Mucosa of gallbladder (tissue), 1 donor: ENCODE measurements around the gene SPATA18. TPM values are rescaled to one million over a fixed set of nuclear protein-coding genes. Genes with fewer than 3 reads are reported as not detected.
"Not testable (repeated sequence)": the region's sequence is repeated elsewhere in the genome, so short reads cannot be mapped to it uniquely, and the experiment has no call there.

Experiments
- DNase-seq: peaks from one replicate; pipeline ENCODE4 v3.0.0-alpha.2; 2020; ENCODE audit warnings: low spot score
- total RNA-seq: library from RNA; stranded (reverse); gene quantifications from one replicate; pipeline ENCODE4 v1.2.1, GENCODE V29; 2021
- donor health status: DM: no; HTN: no; CAD: no.

The SPATA18 gene
- total RNA-seq, 1 donor from 2014 or later = 20.1 TPM

- DNase-seq = no peak
These were observed 55.1 kb downstream of the SPATA18 start for GRCh38 chr4:52106191-52106590.

GRCh38 chr4:52106660-52107059 is 55.6 kb downstream of the SPATA18 start:
- DNase-seq = no peak

GRCh38 chr4:52107336-52107735 is 56.2 kb downstream of the SPATA18 start:
- no peak for DNase-seq

GRCh38 chr4:52107745-52108144 is 56.6 kb downstream of the SPATA18 start:
- no peak for DNase-seq

GRCh38 chr4:52110171-52110570 is 59.1 kb downstream of the SPATA18 start:
- DNase-seq = no peak

- no peak for DNase-seq
These were observed 60.9 kb downstream of the SPATA18 start for GRCh38 chr4:52111995-52112394.

GRCh38 chr4:52112411-52112810 is 61.3 kb downstream of the SPATA18 start:
- DNase-seq = no peak

- no peak for DNase-seq
These were observed 65.5 kb downstream of the SPATA18 start for GRCh38 chr4:52116641-52117040.

- no peak for DNase-seq
These were observed 75.1 kb downstream of the SPATA18 start for GRCh38 chr4:52126226-52126625.

GRCh38 chr4:52126966-52127365 is 75.9 kb downstream of the SPATA18 start:
- DNase-seq = no peak

- DNase-seq = no peak
These were observed 84.1 kb downstream of the SPATA18 start for GRCh38 chr4:52135171-52135570.

DNA sequence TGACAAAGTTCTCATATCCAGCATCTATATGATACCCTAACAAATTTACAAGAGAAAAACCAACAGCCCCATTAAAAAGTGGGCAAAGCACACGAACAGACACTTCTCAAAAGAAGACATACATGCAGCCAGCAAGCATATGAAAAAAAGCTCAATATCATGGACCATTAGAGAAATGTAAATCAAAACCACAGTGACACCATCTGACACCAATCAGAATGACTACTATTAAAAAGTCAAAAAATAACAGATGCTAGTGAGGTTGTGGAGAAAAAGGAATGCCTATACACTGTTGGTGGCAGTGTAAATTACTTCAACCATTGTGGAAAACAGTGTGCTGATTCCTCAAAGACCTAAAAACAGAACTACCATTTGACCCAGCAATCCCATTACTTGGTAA is 86.0 kb downstream of the SPATA18 start:
- not testable (repeated sequence) for DNase-seq

DNA sequence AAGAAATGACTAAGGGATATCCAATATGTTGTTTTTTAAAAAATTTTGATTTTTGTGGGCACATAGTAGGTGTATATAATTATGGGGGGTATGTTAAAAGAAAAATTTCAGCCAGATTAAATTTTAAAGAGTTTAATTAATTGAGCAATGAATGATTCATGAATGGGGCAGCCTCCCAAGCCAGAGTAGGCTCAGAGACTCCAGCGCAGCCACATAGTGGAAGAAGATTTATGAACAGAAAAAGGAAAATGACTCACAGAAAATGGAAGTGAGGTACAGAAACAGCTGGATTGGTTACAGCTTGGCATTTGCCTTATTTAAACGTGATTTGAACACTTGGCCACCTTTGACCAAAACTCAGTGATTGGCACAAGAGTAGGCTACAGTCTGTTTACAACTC is 91.7 kb downstream of the SPATA18 start:
- DNase-seq = no peak

GRCh38 chr4:52143815-52144214 is 92.7 kb downstream of the SPATA18 start:
- no peak for DNase-seq

DNA sequence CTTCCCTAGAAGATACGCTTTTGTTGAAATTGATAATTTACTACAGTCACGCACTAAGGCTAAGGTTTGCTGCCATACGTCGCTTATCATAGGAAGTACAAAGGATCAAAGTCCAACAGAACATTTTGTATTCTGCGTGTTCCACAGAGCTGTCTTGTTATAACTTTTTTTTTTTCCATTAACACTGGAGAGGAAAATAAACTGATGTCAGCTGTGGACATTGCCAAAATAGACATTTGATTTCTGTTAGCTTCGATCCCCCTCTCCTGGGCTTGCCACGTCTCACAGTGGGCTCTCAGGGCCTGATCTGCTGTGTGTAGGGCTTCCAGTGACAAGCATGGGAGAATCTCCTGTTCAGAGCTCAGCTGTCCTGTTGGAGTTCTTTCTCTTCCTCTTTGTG is 93.3 kb downstream of the SPATA18 start:
- no peak for DNase-seq

Other genes starting within 250 kb of the SPATA18 start
- gene DCUN1D4, start 208.2 kb upstream of the SPATA18 start, total RNA-seq = 62.2 TPM
- 1.9 TPM for gene LRRC66, start 30.9 kb upstream of the SPATA18 start, total RNA-seq
- gene SGCB, start 13.0 kb upstream of the SPATA18 start, total RNA-seq = 62.5 TPM